Measurements from ENCODE around the gene KCTD12.

DNA sequence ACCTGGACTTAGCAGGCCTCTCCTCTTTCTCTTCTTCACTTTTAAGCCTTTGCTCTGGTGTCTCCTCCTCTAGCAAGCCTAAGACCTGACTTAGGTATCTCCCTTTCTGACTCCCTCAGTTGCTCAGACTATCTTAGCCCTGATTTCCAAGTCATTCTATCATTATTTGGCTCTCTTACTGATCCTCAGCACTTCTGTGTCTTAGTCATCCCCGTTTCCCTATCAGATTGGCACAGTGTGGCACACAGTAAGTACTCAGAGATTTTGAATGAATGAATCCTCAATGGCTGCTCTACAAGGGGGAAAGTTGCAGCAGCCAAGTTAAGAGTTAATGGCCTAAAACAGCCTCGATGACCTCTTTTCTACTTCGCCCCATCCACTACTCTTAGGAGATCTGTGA lies 8.2 kb downstream of the KCTD12 start:
- TF ChIP-seq, protein P1, sequence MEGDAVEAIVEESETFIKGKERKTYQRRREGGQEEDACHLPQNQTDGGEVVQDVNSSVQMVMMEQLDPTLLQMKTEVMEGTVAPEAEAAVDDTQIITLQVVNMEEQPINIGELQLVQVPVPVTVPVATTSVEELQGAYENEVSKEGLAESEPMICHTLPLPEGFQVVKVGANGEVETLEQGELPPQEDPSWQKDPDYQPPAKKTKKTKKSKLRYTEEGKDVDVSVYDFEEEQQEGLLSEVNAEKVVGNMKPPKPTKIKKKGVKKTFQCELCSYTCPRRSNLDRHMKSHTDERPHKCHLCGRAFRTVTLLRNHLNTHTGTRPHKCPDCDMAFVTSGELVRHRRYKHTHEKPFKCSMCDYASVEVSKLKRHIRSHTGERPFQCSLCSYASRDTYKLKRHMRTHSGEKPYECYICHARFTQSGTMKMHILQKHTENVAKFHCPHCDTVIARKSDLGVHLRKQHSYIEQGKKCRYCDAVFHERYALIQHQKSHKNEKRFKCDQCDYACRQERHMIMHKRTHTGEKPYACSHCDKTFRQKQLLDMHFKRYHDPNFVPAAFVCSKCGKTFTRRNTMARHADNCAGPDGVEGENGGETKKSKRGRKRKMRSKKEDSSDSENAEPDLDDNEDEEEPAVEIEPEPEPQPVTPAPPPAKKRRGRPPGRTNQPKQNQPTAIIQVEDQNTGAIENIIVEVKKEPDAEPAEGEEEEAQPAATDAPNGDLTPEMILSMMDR (IDR thresholded peaks at IDR 0.05), result no peak
- TF ChIP-seq IRF2 (CRISPR knock-in tag; IDR thresholded peaks at IDR 0.05; ENCODE audit: borderline replicate concordance, low read depth), result no peak

Measured in WTC11 (cell line).